GM23338 (cell line): Measurements from ENCODE around the gene OR10H2.

Experiments used
- CTCF ChIP-seq, 2 experiments: fragments of 200-600 bp in 1 of 2; sonication (generic) in 1 of 2; conservative IDR thresholded peaks; 2 replicates each; pipeline versions ENCODE4 v1.5.1 to v1.6.1; 2016 to 2017; ENCODE audit warnings: antibody characterized with exemption in 2 of 2, low read depth in 2 of 2, mild to moderate bottlenecking in 2 of 2, moderate library complexity in 1 of 2
- EZH2 ChIP-seq: fragments of 200-600 bp; sonication (generic); IDR thresholded peaks from one replicate; pipeline ENCODE4 v1.8.0; 2017; ENCODE audit warnings: antibody characterized with exemption, mild to moderate bottlenecking, low read depth; ENCODE audit not compliant: unreplicated experiment
- EZH2phosphoT487 ChIP-seq: fragments of 200-600 bp; sonication (generic); IDR thresholded peaks from one replicate; pipeline ENCODE4 v1.8.1; 2018; ENCODE audit warnings: antibody characterized with exemption; ENCODE audit not compliant: unreplicated experiment
- POLR2AphosphoS5 ChIP-seq: IDR thresholded peaks from 2 replicates; pipeline ENCODE4 v1.6.1; 2016; ENCODE audit warnings: antibody characterized with exemption, low read depth
- REST ChIP-seq: IDR thresholded peaks from one replicate; pipeline ENCODE4 v1.6.1; 2018; ENCODE audit warnings: antibody characterized with exemption; ENCODE audit not compliant: unreplicated experiment

GRCh38 chr19:15737722-15738121 lies 9.9 kb downstream of the OR10H2 start, which contains the start of gene OR10H3:
- no peak for TF ChIP-seq EZH2phosphoT487
- no peak for TF ChIP-seq CTCF (conservative IDR thresholded peaks at IDR 0.05; ENCODE audit: low read depth in 2 of 2)
- TF ChIP-seq REST: no peak
- no peak for TF ChIP-seq POLR2AphosphoS5
- TF ChIP-seq EZH2: no peak
